Panc1 (cell line): ENCODE results near the gene AGAP1. TPM values are rescaled to one million over a fixed set of nuclear protein-coding genes. Genes with fewer than 3 reads are reported as not detected.

ENCODE experiments used
- ATAC-seq: fragments of 200-7000 bp; cut with Tn5 transposase; 2 replicates; pipeline ENCODE4 v1.9.1; 2020; ENCODE audit warnings: mild to moderate bottlenecking, moderate library complexity
- BruUV-seq: library from RNA; stranded (reverse); fragments of 400-500 nt; replicated peaks from 2 replicates; lab custom pipeline; 2021; lab: Mats Ljungman, UMichigan
- CTCF ChIA-PET: fragments of 300-600 bp; sonication (Branson Sonifier 250); formaldehyde crosslinking; loops from one replicate; lab custom pipeline; 2022; ENCODE audit warnings: antibody characterized with exemption; lab: Charles Lee
- POLR2A ChIA-PET: fragments of 300-600 bp; sonication (Branson Sonifier 250); formaldehyde crosslinking; loops from one replicate; lab custom pipeline; 2022; ENCODE audit warnings: antibody characterized with exemption; lab: Charles Lee
- DNase-seq: peaks from one replicate; pipeline ENCODE4 v3.0.0-alpha.2; 2010; ENCODE audit warnings: low read depth, low spot score
- H3K27ac ChIP-seq: 2 replicates; pipeline ENCODE4 v1.5.1; 2011; ENCODE audit warnings: mild to moderate bottlenecking, low read length, inconsistent platforms
- H3K27me3 ChIP-seq: fragments of 200-500 bp; sonication (Bioruptor generic); 2 replicates; pipeline ENCODE4 v1.6.0; 2014; ENCODE audit warnings: low read length, inconsistent platforms; ENCODE audit not compliant: control insufficient read depth, insufficient read depth
- H3K36me3 ChIP-seq: fragments of 200-500 bp; sonication (Bioruptor generic); 2 replicates; pipeline ENCODE4 v1.5.1; 2014; ENCODE audit warnings: inconsistent platforms, mild to moderate bottlenecking, low read length, moderate library complexity; ENCODE audit not compliant: control insufficient read depth, insufficient read depth
- H3K4me1 ChIP-seq: 2 replicates; pipeline ENCODE4 v1.5.1; 2011; ENCODE audit warnings: inconsistent platforms, mild to moderate bottlenecking, low read length, moderate library complexity; ENCODE audit not compliant: control insufficient read depth, insufficient read depth
- H3K4me3 ChIP-seq, 2 experiments: 2 replicates each; pipeline ENCODE4 v1.5.1; 2011 to 2012; ENCODE audit warnings: low read depth in 2 of 2, low read length in 2 of 2, mild to moderate bottlenecking in 2 of 2, inconsistent platforms in 1 of 2, moderate library complexity in 1 of 2
- H3K9me3 ChIP-seq: fragments of 200-500 bp; sonication (Bioruptor generic); 2 replicates; pipeline ENCODE4 v1.5.1; 2014; ENCODE audit warnings: low read depth, mild to moderate bottlenecking, inconsistent platforms, low read length, moderate library complexity; ENCODE audit not compliant: control insufficient read depth, insufficient read depth
- CTCF ChIP-seq: fragments of 450-650 bp; IDR thresholded peaks from 2 replicates; pipeline ENCODE4 v1.5.1; 2017; ENCODE audit warnings: mild to moderate bottlenecking
- POLR2AphosphoS5 ChIP-seq: IDR thresholded peaks from 2 replicates; pipeline ENCODE4 v1.6.1; 2012; ENCODE audit warnings: mild to moderate bottlenecking, low read depth, low read length, moderate library complexity
- REST ChIP-seq, 2 experiments: IDR thresholded peaks; 2 replicates each; pipeline ENCODE4 v1.6.1; 2011 to 2012; ENCODE audit warnings: low read depth in 2 of 2, control low read depth in 1 of 2, low read length in 1 of 2, mild to moderate bottlenecking in 1 of 2, moderate library complexity in 1 of 2; ENCODE audit not compliant: insufficient read depth in 1 of 2
- SIN3A ChIP-seq: IDR thresholded peaks from 2 replicates; pipeline ENCODE4 v1.6.1; 2012; ENCODE audit warnings: low read depth, mild to moderate bottlenecking, low read length, moderate library complexity, borderline replicate concordance; ENCODE audit not compliant: insufficient read depth
- TCF7L2 ChIP-seq: IDR thresholded peaks from 2 replicates; pipeline ENCODE4 v1.6.1; 2011; ENCODE audit warnings: mild to moderate bottlenecking, low read depth, low read length, inconsistent platforms
- in situ Hi-C: cut with HindIII; loops from 2 replicates; pipeline ENCODE4 v1.10.0; 2016; ENCODE audit warnings: low sequenced_read_pairs, low pct_unique_long_range_greater_than_20kb
- intact Hi-C: fragments of 100-400 bp; cut with micrococcal nuclease; formaldehyde crosslinking; loops from one replicate; pipeline ENCODE4 v1.10.0; 2022; ENCODE audit not compliant: unreplicated experiment
- total RNA-seq: library from RNA; stranded (reverse); gene quantifications from one replicate; pipeline ENCODE4 v1.2.1, GENCODE V29; 2021; ENCODE audit not compliant: unreplicated experiment

AGAP1 gene
- total RNA-seq, 1 experiment from 2014 or later: 38.9 TPM

GRCh38 chr2:235940330-235940729, 446.5 kb downstream of the AGAP1 start:
- in situ Hi-C loops: no loop called here
- CTCF ChIA-PET: no interaction called here
- no peaks in the 10 kb centered on the region for H3K27me3 ChIP-seq
- H3K27ac ChIP-seq: no peak overlapping the region
- DNase-seq: no peak
- TF ChIP-seq SIN3A (no peak), POLR2AphosphoS5 (no peak), REST (IDR thresholded peaks at IDR 0.05; ENCODE audit: insufficient read depth in 1 of 2, low read depth in 2 of 2, low read length in 1 of 2) (no peak), TCF7L2 (no peak), CTCF (no peak)
- no peak for ATAC-seq
- POLR2A ChIA-PET: no interaction called here
- H3K4me1 ChIP-seq: no peaks in the 10 kb centered on the region
- H3K4me3 ChIP-seq: no peak overlapping the region
- H3K9me3 ChIP-seq: no peaks in the 10 kb centered on the region
- no TSS peak for BruUV-seq
- intact Hi-C loops: no loop called here
- H3K36me3 ChIP-seq: no peaks in the 10 kb centered on the region

DNA sequence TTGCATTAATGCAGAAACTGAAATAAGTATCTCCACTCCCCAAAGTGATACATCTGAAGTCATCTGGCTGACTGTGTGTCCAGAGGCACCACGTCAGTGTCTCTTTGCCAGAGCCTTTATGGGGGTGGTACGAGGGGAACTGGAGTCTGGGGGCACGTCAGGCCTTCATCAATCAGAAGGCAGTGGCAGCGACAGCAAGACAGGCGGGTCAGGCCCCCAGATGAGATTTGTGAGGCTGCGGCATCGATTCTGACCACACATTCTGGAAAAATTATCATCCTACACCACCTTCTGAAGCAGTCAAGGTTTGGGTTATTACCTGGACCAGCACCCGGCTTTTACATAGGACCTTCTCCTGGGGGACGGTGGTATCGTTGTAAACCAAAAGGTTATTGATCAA, 450.7 kb downstream of the AGAP1 start:
- H3K27me3 ChIP-seq: no peaks in the 10 kb centered on the region

GRCh38 chr2:235945608-235946140, 451.8 kb downstream of the AGAP1 start:
- BruUV-seq: no TSS peak
- H3K9me3 ChIP-seq: no peaks in the 10 kb centered on the region
- intact Hi-C loops: no loop called here
- H3K4me3 ChIP-seq: no peak overlapping the region
- in situ Hi-C loops: no loop called here
- DNase-seq (no peak), ATAC-seq (no peak)
- no peak for TF ChIP-seq SIN3A
- TF ChIP-seq TCF7L2: no peak
- TF ChIP-seq CTCF: no peak
- TF ChIP-seq REST (IDR thresholded peaks at IDR 0.05; ENCODE audit: insufficient read depth in 1 of 2, low read depth in 2 of 2, low read length in 1 of 2): no peak
- no peak for TF ChIP-seq POLR2AphosphoS5
- ChIA-PET CTCF (interaction anchor here (0.6 kb wide), 1 partner anchor 234 kb away, joined by 16 read pairs; no protein-coding TSS in a partner anchor), POLR2A (no interaction called here)
- no peak overlapping the region for H3K27ac ChIP-seq
- H3K36me3 ChIP-seq: no peaks in the 10 kb centered on the region
- no peaks in the 10 kb centered on the region for H3K27me3 ChIP-seq
- no peaks in the 10 kb centered on the region for H3K4me1 ChIP-seq

More for the DNA sequence above, 450.7 kb downstream of the AGAP1 start:
- CTCF ChIA-PET: no interaction called here
- Histone ChIP-seq H3K4me3 (no peak overlapping the region), H3K27ac (no peak overlapping the region), H3K9me3 (no peaks in the 10 kb centered on the region), H3K4me1 (no peaks in the 10 kb centered on the region), H3K36me3 (no peaks in the 10 kb centered on the region)
- BruUV-seq: no TSS peak
- DNase-seq: no peak
- POLR2A ChIA-PET: no interaction called here
- intact Hi-C loops: no loop called here
- ATAC-seq: no peak
- in situ Hi-C loops: no loop called here
- TF ChIP-seq POLR2AphosphoS5: no peak
- no peak for TF ChIP-seq SIN3A
